GM18498 (cell line): ENCODE results near the gene RNF123.
"Not testable (repeated sequence)": the region's sequence is repeated elsewhere in the genome, so short reads cannot be mapped to it uniquely, and the experiment has no call there.

Experiments
- ATAC-seq: cut with Tn5 transposase; IDR thresholded peaks from one replicate; pipeline ENCODE4 v1.9.1; 2021; ENCODE audit warnings: mild to moderate bottlenecking, moderate library complexity; ENCODE audit not compliant: unreplicated experiment

The RNF123 gene

DNA sequence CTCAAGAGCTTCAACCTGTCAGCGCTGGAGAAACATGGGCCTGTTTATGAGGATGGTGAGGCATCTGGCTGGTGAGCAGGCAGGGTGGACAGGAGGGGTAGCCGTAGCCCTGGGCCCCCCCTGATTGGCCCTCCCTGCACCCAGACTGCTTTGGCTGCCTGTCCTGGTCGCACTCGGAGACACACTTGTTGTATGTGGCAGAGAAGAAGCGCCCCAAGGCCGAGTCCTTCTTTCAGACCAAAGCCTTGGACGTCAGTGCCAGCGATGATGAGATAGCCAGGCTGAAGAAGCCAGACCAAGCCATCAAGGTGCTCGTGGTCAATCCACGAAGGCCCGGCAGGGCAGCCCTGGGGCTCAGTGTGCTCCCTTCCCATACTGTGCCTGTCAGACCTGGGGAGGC lies 13.4 kb upstream of the RNF123 start:
- ATAC-seq: no peak

DNA sequence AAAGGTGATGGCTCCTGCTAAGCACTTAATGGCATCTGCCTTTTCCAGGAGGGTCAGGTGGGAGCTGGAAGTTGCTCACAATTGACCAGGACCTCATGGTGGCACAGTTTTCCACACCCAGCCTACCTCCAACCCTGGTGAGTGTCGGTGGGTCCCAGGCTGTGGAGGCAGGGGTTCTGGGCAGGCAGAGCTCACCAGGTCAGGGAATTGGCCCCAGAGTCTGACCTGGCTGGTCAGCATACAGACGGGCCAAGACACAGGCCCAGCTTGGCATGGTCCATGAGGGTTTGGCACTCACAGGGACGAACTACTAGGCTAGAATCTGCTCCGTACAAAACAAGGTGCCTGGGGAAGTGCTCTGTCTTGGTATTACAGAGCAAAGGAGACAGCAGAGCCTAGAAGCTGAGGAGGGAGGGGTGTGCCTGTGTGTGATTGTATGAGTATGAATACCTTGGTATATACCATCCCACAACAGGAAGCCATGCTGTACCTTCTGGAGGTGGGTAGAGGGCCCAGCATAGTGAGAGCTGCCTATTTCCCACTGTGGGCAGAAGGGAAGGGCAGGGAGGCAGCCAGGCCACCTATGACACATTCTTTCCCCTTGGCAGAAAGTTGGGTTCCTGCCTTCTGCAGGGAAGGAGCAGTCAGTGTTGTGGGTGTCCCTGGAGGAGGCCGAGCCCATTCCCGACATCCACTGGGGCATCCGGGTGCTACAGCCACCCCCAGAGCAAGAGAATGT lies 8.7 kb upstream of the RNF123 start:
- ATAC-seq: no peak

- no peak for ATAC-seq
These were observed 8.2 kb upstream of the RNF123 start for GRCh38 chr3:49681232-49681522.

GRCh38 chr3:49681543-49681942 lies 7.8 kb upstream of the RNF123 start:
- no peak for ATAC-seq

- ATAC-seq: no peak
These were observed 6.2 kb upstream of the RNF123 start for GRCh38 chr3:49683162-49683561.

DNA sequence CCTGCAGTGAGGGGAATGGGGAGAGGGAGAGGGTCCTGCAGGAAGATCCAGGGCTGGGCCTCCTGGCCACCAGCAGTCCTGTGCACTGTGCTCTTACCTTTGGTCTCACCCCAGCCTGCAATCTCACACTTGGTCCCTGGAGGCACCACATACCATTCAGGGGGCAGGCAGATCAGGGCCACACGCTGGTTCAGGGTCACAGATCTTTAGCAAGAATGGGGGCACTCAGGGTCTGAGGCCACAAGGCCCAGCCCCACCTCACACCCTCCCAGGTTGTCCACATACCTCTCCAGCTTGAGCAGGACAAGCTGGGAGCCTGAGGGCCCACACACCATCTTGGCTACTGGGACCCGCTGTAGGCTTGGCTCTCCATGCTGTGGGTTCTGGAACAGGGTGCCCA lies 4.9 kb upstream of the RNF123 start:
- ATAC-seq: not testable (repeated sequence)

DNA sequence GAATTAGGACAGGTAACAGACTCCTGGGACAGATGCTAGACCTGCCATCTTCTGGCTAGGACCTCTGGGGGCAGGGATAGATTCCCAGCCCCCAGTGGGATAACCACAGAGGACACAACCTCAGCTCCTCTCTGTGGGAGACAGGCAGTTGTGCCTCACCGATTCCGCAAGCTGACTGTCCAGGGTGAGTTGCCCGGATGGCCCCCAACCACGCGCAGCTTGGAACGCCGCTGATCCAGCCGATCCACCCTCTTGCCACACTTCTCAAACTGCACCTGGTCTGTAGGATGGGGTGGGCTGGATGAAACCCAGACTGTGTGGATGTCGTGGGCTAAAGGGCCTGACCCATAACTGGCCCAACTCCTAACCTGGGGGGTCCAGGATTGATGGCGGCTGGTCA lies 4.3 kb upstream of the RNF123 start:
- ATAC-seq: not testable (repeated sequence)

DNA sequence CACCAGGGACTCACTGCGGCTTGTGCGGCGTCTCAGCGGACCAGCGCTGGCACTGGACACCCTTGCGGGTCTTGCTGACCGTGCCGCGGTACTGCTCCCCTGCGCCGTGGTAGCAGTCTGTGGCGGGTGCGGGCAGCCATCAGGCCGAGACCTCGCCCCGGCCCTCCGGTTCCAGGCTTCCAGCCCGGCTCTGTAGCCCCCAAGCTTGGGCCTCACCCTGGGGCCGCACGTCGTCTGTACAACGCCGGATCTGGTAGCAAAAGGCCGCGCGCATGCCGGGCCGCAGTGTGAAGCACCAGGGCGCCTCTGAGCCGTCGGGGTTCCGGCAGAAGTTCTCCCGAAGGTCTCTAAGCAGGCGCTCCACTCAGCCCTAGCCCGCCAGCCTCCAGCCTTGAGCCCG lies 3.5 kb upstream of the RNF123 start:
- ATAC-seq: not testable (repeated sequence)

- not testable (repeated sequence) for ATAC-seq
These were observed 3.0 kb upstream of the RNF123 start for GRCh38 chr3:49686346-49686745.

- ATAC-seq: not testable (repeated sequence)
These were observed 2.5 kb upstream of the RNF123 start for GRCh38 chr3:49686769-49687423.

DNA sequence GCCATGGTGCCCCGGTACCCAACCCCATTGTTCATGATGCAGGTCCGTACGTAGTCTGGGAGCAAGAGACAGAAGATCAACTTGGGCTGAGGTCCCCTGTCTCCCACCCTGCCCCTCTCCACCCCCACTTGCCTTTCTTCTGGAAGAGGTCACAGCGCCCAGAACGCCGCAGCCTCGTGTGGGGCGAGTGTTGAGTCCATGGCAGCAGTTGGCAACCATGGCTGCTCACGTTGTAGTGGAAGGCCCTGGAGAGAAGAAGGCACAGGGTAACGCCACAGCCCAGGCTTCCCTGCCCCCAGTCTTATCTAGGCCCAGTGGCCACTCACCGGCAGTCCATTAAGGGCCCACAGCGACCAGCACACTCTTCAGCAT lies 1.9 kb upstream of the RNF123 start:
- ATAC-seq: not testable (repeated sequence)

DNA sequence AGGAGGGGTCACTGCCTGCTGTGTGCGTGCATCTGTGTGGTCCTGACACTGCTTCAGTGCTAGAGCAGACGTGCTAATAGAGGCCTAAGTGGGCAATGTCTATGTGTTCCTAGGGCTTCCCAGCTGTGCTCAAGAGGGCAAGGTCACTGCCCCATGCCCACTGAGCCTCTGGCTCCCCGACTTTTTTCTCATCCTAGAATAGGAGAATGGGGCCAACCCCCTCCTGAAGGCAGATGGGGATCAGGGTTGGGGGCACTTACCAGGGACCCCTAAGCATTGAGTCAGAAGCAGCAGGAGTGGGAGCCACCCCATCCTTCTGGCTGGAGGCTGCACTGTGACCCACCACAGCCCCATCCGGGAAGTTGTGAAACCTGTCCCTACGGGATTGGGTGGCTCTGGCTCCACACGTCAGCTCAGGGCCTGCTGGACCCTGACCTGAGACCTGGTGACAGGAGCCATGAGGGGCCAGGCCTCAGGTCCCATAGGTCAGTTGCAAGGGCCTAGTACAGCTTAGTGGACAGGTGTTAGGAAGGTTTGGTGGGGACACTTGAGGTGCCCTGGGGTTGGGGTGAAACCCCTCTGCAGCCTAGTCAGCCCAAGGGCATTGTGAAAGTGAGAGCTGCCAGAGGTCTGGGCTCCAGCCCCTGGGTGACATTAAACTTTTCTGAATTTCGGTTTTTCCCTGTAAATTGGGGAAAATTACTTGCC lies 865 bp upstream of the RNF123 start:
- ATAC-seq: peak; percentile 3

- not testable (repeated sequence) for ATAC-seq
These were observed 709 bp downstream of the RNF123 start for GRCh38 chr3:49689908-49690624.

GRCh38 chr3:49690856-49691255 lies 1.5 kb downstream of the RNF123 start:
- ATAC-seq: not testable (repeated sequence)

- ATAC-seq: not testable (repeated sequence)
These were observed 2.1 kb downstream of the RNF123 start for GRCh38 chr3:49691481-49691880.

DNA sequence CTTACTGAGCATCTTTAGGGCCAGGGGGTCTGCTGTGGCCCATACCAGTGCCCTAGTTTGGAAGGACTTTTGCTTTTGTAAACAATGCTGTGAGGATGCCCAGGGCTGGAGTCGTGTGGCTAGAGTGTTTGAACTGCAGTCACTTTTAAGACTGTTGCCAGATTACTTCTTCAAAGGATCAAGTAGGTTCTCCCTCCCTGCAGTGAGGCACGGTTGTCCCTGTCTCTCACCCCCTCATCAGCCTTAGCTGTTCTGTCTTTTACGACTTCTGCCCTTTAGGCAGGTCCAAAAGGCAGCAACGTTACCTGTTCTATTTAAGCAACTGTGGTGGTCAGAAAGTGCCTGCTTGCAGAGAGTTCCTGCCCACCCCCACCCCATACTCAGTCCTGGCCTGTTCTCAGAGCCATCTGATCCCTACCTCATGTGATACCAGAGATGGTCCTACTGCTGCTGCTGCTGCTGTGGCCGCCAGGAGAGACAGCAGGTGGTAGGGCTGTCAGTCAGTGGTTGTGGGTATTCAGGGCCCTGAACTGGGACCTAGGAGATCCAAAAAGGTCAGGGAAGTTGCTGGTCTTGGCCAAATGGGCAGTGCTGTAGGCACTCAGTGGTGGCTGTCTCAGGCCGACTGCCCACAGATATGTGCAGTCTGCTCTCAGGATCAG lies 5.2 kb downstream of the RNF123 start:
- ATAC-seq: not testable (repeated sequence)

- not testable (repeated sequence) for ATAC-seq
These were observed 6.1 kb downstream of the RNF123 start for GRCh38 chr3:49695350-49696015.

- no peak for ATAC-seq
These were observed 10.1 kb downstream of the RNF123 start for GRCh38 chr3:49699281-49699979.

GRCh38 chr3:49700014-49700413 lies 10.7 kb downstream of the RNF123 start:
- ATAC-seq: no peak
